ENCODE results near the gene DNAJB6.

Gene DNAJB6

DNA sequence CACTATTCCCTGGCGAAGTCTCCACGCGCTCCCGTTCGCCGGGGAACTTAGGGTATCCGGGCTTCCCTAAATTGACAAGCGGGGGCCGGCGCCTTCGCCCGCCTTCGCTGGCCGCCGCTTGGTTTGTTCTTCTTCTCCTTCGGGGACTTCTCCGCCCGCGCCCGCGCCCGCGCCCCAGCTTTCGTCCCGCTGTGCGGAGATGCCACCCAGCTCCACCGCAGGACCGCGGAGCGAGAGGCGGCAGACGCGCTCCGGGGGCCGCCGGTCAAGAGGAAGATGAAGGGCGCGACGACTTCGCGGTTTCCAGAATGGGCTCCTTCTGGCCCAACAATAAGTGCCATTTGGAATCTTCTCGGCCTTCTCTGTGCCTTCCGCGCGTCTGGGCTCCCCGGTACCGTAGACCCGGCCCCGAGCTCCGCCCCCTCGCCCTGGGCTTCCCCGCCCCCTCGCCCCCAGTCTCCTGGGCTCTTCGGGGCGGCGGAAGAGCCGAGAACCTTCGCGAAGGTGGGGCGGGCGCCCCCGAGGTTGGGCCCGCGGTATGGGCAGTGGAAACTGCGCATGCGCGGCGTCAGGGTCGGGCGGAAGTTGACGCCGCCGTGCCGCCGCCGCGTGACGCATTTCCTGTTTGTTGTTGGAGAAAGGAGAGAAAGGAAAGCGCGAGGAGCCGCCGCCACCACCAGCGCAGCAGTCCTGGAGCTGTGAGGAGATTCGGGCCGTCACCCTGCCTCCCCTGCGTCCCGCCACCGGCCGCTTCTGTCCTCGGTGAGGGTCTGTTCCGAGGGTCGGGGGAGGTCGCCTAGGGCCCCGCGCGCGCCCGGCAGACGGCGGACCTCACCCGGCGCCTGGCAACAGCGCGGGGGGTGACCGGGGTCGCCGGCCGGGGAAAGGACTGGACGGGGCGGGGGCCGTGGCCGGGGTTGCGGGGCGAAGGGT, at the start of gene DNAJB6:
Gene DNAJB6 (plus strand): TSS at position 622 of the 933 bp plus-strand sequence. CDS start 21,569 bp downstream, outside the sequence.
- CTCF ChIA-PET, result interaction anchor here (0.7 kb wide), 1 partner anchor 18 kb away, joined by 3 read pairs; no protein-coding TSS in a partner anchor

DNA sequence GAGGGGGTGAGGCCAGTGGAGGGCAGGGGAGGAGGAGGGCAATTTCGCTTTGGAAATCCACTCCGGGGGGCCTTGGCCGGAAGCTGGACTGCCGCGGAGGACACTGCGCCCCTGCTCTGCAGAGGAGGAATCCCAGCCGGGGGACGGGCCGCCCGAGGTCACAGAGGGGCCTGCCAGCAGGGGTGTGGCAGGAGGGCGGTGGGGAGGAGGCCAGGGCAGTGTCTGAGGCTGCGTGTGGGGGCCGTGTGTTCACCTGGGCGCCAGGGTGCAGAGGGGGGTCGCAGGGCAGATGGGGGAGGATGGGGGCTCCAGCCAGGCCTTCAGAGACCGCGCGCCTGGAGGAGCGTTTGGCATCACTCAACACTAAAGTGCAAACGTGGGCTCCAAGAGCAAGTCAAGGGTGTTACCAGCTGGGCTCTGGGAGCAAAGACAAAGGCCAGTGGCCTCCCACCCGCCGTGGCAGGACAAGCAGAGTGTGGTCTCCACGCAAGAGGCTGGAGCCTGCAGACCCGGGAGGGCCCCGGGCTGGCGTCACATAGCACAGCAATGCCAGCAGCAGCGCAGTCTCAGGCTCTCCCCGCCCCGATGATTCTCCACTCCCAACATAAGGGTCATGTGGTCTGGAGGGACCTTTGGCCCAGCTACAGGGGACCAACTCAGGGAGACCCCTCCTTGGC, 45.3 kb upstream of the DNAJB6 start:
- TF ChIP-seq, protein P1, sequence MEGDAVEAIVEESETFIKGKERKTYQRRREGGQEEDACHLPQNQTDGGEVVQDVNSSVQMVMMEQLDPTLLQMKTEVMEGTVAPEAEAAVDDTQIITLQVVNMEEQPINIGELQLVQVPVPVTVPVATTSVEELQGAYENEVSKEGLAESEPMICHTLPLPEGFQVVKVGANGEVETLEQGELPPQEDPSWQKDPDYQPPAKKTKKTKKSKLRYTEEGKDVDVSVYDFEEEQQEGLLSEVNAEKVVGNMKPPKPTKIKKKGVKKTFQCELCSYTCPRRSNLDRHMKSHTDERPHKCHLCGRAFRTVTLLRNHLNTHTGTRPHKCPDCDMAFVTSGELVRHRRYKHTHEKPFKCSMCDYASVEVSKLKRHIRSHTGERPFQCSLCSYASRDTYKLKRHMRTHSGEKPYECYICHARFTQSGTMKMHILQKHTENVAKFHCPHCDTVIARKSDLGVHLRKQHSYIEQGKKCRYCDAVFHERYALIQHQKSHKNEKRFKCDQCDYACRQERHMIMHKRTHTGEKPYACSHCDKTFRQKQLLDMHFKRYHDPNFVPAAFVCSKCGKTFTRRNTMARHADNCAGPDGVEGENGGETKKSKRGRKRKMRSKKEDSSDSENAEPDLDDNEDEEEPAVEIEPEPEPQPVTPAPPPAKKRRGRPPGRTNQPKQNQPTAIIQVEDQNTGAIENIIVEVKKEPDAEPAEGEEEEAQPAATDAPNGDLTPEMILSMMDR (IDR thresholded peaks at IDR 0.05; ENCODE audit: control extremely low read depth, extremely low read depth, low read depth, missing control alignments), result no peak
- no peak for DNase-seq (ENCODE audit: extremely low spot score)
- POLR2A ChIA-PET, result no interaction called here
- CTCF ChIA-PET, result no interaction called here

More for the DNA sequence above, at the start of gene DNAJB6:
- peak; percentile 96 for DNase-seq (ENCODE audit: extremely low spot score)
- TF ChIP-seq, protein P1 (IDR thresholded peaks at IDR 0.05; ENCODE audit: control extremely low read depth, extremely low read depth, low read depth, missing control alignments), result no peak
- POLR2A ChIA-PET, result interaction anchor here (1.0 kb wide), 1 partner anchor 9 kb away, joined by 5 read pairs; no protein-coding TSS in a partner anchor

DNA sequence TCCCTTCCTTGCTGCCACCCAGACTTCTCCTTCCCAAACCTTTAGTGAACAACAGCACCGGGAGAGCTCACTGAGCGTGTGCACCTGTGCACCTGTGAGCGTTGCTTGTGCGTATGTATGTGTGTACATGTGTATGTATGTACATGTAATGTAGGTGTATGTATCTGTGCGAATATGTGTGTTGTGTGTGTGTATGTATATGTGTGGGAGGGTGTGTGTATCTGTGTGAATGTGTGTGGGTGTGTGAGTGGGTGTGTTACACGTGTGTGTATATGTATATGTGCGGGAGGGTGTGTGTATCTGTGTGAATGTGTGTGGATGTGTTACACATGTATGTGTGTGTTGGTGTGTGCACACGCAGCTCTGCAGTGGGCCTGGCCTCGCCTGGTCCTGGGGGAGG, 44.5 kb upstream of the DNAJB6 start:
- ChIA-PET CTCF (no interaction called here), POLR2A (no interaction called here)
- no peak for DNase-seq (ENCODE audit: extremely low spot score)
- TF ChIP-seq, protein P1 (IDR thresholded peaks at IDR 0.05; ENCODE audit: control extremely low read depth, extremely low read depth, low read depth, missing control alignments), result no peak

DNA sequence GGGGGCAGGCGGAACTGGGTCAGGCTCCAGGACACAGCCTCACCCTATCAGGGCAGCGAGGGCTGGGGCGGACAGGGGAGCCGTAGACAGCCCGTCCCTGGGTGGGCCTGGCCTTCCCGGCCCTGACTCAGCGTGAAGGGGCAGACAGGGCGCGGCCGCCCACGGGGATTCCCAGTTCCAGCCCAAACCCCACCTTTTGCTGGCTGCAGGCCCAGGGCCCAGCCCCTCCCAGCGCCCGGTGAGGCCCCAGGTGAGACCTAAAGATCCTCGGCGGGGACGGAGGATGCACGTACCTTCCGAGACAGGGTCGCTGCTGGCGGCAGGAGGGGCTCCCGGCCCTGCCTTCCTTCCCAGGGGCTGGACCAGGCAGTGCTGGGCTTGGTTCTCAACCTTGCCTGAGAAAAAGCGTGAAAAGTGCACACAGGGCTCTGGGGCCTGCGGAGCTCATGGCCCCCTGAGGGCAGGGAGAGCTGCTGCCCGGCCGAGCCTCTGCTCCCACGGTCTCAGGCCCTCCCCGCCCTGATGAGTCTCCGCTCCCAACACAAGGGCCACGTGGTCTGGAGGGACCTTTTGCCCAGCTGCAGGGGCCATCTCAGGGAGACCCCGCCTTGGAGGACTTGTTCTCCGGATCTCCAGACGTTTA, 43.9 kb upstream of the DNAJB6 start:
- ChIA-PET CTCF (no interaction called here), POLR2A (no interaction called here)
- TF ChIP-seq, protein P1 (IDR thresholded peaks at IDR 0.05; ENCODE audit: control extremely low read depth, extremely low read depth, low read depth, missing control alignments), result no peak
- no peak for DNase-seq (ENCODE audit: extremely low spot score)

DNA sequence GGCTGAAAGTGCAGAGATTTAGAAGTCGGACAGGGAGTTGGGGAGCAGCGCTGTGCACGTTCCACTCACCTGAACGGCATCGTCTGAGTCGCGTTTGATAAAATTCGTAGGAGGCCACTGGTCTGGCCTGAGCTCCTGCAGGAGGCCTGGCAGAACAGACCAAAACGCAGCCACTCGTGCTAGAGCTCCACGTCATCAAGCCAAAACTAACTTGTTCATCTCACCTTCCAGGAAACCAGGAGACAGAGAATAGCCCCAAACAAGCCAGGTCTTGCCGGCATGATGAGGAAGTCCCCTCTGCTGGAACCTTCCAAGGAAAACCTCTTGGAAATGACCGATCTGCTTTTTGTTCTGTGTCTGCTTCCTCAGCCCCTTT, 43.4 kb upstream of the DNAJB6 start:
- ChIA-PET POLR2A (no interaction called here), CTCF (no interaction called here)
- no peak for DNase-seq (ENCODE audit: extremely low spot score)
- TF ChIP-seq, protein P1 (IDR thresholded peaks at IDR 0.05; ENCODE audit: control extremely low read depth, extremely low read depth, low read depth, missing control alignments), result no peak

DNA sequence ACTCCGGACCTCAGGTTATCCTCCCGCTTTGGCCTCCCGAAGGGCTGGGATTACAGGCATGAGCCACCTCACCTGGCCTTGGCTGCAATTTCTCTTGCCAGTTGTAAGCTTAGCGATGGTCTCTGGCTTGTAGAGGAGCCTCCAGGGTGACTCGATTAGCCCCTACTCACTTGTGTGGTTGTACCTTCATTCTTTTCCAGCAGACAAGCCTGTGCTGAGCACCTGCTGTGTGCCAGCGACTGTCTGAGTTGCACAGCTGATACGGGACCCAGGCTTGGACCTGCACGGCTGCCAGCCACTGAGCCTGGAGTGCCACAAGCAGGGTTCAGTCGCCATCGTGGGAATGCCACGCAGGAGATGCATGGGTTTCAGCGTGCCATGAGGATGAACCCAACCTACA, 42.0 kb upstream of the DNAJB6 start:
- DNase-seq (ENCODE audit: extremely low spot score), result no peak
- CTCF ChIA-PET, result no interaction called here
- TF ChIP-seq, protein P1 (IDR thresholded peaks at IDR 0.05; ENCODE audit: control extremely low read depth, extremely low read depth, low read depth, missing control alignments), result no peak
- POLR2A ChIA-PET, result no interaction called here
